Thyroid gland (tissue), 4 donors: Measurements from ENCODE around the gene GALNT2.

ENCODE experiments used
- POLR2A ChIP-seq, 2 donors: fragments of 450-650 bp; IDR thresholded peaks; one replicate each; pipeline ENCODE4 v1.6.1; 2017; ENCODE audit warnings: antibody characterized with exemption in 2 of 2, mild to moderate bottlenecking in 2 of 2, moderate library complexity in 1 of 2
- TF ChIP-seq, protein P1 (sequence below), 6 experiments: fragments of 200-600 bp in 3 of 6; fragments of 450-650 bp in 3 of 6; sonication (generic) in 3 of 6; IDR thresholded peaks; one replicate each; pipeline ENCODE4 v1.5.1; 2016 to 2019; ENCODE audit warnings: antibody characterized with exemption in 6 of 6, mild to moderate bottlenecking in 2 of 6, inconsistent platforms in 1 of 6, moderate library complexity in 1 of 6

DNA sequence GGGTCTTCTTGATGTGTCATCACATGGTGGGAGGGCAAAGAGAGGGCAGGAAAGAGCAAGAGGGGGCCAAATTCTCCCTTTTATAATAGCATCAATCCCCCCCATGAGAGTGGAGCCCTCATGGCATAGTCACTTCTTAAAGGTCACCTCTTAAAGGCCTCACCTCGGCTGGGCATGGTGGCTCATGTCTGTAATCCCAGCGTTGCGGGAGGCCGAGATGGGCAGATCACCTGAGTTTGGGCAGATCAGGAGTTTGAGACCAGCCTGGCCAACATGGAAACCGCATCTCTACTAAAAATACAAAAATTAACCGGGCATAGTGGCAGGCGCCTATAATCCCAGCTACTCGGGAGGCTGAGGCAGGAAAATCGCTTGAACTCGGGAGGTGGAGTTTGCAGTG lies 189.0 kb downstream of the GALNT2 start:
- TF ChIP-seq POLR2A (IDR thresholded peaks at IDR 0.05): no peak
- TF ChIP-seq, protein P1, sequence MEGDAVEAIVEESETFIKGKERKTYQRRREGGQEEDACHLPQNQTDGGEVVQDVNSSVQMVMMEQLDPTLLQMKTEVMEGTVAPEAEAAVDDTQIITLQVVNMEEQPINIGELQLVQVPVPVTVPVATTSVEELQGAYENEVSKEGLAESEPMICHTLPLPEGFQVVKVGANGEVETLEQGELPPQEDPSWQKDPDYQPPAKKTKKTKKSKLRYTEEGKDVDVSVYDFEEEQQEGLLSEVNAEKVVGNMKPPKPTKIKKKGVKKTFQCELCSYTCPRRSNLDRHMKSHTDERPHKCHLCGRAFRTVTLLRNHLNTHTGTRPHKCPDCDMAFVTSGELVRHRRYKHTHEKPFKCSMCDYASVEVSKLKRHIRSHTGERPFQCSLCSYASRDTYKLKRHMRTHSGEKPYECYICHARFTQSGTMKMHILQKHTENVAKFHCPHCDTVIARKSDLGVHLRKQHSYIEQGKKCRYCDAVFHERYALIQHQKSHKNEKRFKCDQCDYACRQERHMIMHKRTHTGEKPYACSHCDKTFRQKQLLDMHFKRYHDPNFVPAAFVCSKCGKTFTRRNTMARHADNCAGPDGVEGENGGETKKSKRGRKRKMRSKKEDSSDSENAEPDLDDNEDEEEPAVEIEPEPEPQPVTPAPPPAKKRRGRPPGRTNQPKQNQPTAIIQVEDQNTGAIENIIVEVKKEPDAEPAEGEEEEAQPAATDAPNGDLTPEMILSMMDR (IDR thresholded peaks at IDR 0.05): no peak
